Coronary artery (tissue), 2 donors: Measurements from ENCODE around the gene DES.
"Not testable (repeated sequence)": the region's sequence is repeated elsewhere in the genome, so short reads cannot be mapped to it uniquely, and the experiment has no call there.

Source experiments
- DNase-seq: peaks from one replicate; pipeline ENCODE4 v3.0.0-alpha.2; 2017; ENCODE audit warnings: low spot score
- H3K27ac ChIP-seq, 2 donors: fragments of 200-600 bp; sonication (generic); one replicate each; pipeline ENCODE4 v1.5.1; 2016 to 2019
- H3K4me3 ChIP-seq: fragments of 200-600 bp; sonication (generic); 2 replicates; pipeline ENCODE4 v1.5.1; 2016; ENCODE audit warnings: mild to moderate bottlenecking, moderate library complexity
- TF ChIP-seq, protein P1 (sequence below): fragments of 200-600 bp; sonication (generic); IDR thresholded peaks from one replicate; pipeline ENCODE4 v1.5.1; 2019; ENCODE audit warnings: antibody characterized with exemption

DES gene

DNA sequence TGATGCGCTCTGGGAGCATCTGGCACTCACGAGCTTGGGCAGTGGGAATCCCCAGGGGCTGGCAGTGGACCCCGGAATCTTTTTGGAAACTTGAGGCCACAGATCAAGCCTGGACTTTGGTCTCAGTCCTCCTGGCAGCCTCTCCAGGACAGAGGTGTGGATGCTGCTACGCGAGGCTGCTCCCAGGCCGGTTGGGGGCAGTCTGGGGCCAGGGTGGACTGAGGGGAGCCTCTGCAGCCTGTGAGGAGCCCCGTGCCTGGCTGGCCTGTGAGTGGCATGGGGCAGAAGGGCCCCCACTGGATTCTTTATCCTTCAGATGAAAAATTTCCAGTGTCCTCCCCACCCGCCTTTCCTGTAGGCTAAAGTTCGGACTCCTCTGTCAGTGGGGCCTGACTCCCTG is 12.7 kb upstream of the DES start:
- TF ChIP-seq, protein P1, sequence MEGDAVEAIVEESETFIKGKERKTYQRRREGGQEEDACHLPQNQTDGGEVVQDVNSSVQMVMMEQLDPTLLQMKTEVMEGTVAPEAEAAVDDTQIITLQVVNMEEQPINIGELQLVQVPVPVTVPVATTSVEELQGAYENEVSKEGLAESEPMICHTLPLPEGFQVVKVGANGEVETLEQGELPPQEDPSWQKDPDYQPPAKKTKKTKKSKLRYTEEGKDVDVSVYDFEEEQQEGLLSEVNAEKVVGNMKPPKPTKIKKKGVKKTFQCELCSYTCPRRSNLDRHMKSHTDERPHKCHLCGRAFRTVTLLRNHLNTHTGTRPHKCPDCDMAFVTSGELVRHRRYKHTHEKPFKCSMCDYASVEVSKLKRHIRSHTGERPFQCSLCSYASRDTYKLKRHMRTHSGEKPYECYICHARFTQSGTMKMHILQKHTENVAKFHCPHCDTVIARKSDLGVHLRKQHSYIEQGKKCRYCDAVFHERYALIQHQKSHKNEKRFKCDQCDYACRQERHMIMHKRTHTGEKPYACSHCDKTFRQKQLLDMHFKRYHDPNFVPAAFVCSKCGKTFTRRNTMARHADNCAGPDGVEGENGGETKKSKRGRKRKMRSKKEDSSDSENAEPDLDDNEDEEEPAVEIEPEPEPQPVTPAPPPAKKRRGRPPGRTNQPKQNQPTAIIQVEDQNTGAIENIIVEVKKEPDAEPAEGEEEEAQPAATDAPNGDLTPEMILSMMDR: no peak
- Histone ChIP-seq H3K27ac (peak overlapping the region; percentile 90 to 91), H3K4me3 (no peak overlapping the region)
- DNase-seq: no peak

DNA sequence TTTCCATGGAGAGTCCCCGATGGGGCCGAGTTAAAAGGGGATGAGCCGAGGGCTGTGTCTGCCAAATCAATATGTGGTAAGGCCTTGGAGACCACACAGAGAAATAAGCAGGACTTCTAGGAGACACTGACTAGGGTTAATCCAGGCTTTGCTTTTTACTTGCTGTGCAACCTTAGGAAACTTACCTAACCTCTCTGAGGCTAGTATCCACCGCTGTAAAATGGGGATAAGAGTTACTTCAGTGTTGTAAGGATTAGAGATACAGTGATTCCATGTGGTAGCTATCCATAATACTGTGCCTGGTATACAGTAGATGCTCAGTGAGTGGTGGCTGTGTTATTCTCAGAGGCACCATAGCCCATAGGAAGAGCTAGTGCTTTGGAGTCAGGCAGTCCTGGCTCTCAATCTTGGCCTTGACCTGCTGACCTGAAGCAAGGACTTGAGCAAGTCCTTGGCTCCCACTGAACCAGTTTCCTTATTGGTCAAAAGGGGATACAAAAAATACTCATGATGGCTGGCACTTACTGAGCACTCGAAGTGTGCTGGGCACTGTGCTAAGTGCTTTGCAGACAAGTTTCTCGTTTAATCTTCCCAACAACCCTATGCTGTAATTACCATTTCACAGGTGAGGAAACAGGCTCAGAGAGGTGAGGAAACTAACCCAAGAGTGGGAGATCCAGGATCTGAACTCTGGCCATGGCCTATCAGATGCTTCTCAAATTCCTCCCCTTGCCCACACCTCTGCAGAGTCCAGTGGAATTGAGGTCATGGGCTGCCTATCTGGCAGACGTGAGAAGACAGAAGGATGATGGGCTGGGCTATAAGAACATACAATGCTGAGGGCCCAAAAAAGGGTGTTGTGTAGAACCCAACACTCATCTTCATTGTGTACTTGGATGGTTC is 12.0 kb upstream of the DES start:
- Histone ChIP-seq H3K4me3 (no peak overlapping the region), H3K27ac (peak overlapping the region; percentile 90 to 91)
- TF ChIP-seq, protein P1: no peak
- DNase-seq: no peak

DNA sequence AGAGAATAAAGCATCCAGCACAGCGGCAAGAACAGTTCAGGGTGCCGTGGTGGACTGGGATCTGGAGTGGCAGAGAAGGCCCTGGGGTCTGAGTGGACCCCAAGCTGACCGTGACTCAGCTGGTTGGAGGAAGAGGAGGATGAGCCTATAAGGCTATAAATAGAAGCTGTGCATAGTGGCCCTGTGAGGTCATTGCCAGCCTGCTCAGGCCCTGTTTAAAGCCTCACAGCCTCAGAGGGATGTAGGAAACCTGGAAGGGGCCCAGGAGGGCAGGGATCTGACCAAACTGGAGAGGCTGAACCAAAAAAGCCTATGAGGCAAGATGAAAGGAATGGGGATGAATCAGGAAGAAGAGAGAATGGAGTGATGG is 11.3 kb upstream of the DES start:
- TF ChIP-seq, protein P1: no peak
- no peak overlapping the region for H3K4me3 ChIP-seq
- peak; percentile 90 for DNase-seq
- H3K27ac ChIP-seq: peak overlapping the region; percentile 90 to 91

GRCh38 chr2:219407343-219407742 is 10.8 kb upstream of the DES start:
- H3K27ac ChIP-seq: peak overlapping the region; percentile 89 to 90
- DNase-seq, H3K4me3 ChIP-seq: not testable (repeated sequence)

DNA sequence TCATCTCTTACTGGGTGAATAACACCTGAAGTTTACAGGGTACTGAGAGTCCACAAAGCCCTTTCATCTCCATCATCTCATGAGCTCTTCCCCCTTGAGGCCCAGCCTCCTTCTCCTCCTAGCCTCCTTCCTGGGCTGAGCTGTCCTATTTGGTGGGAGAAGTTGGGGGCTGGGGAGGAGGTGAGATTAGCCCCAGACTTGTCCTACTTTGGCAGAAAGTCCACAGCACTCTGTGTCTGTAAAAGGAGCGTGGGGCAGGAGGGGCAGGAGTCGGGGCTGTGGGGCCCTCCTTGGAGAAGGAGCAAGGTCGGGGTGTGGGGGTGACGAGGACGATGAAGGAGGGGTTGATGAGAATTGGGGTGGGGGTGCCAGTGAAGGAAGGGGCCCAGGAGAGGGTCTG is 10.0 kb upstream of the DES start:
- TF ChIP-seq, protein P1: no peak
- no peak for DNase-seq
- no peak overlapping the region for H3K4me3 ChIP-seq
- H3K27ac ChIP-seq: peak overlapping the region; percentile 89 to 90

- Histone ChIP-seq H3K4me3 (no peak overlapping the region), H3K27ac (peak overlapping the region; percentile 89 to 90)
- DNase-seq: no peak
- TF ChIP-seq, protein P1: no peak
Measured at GRCh38 chr2:219408631-219409030, 9.5 kb upstream of the DES start.

GRCh38 chr2:219409619-219410018 is 8.6 kb upstream of the DES start:
- no peak for DNase-seq
- Histone ChIP-seq H3K4me3 (no peak overlapping the region), H3K27ac (peak overlapping the region; percentile 89 to 90)
- TF ChIP-seq, protein P1: no peak
